HFF-Myc (cell line): ENCODE measurements around the gene ECPAS.
A peak's percentile ranks its signal among the peaks of the same experiment; 100 is the strongest.

Experiments used
- DNase-seq: peaks from one replicate; pipeline ENCODE4 v3.0.0-alpha.2; 2011; ENCODE audit warnings: low read depth; ENCODE audit errors: extremely low read depth
- H3K4me3 ChIP-seq: replicated peaks from 2 replicates; pipeline ENCODE4 v1.5.1; 2011; ENCODE audit warnings: low read depth, mild to moderate bottlenecking, control low read depth, low read length
- TF ChIP-seq, protein P1 (sequence below): IDR thresholded peaks from 2 replicates; pipeline ENCODE4 v1.5.1; 2012; ENCODE audit warnings: mild to moderate bottlenecking, low read depth, low read length, control low read depth; ENCODE audit errors: missing control alignments

ECPAS gene

DNA sequence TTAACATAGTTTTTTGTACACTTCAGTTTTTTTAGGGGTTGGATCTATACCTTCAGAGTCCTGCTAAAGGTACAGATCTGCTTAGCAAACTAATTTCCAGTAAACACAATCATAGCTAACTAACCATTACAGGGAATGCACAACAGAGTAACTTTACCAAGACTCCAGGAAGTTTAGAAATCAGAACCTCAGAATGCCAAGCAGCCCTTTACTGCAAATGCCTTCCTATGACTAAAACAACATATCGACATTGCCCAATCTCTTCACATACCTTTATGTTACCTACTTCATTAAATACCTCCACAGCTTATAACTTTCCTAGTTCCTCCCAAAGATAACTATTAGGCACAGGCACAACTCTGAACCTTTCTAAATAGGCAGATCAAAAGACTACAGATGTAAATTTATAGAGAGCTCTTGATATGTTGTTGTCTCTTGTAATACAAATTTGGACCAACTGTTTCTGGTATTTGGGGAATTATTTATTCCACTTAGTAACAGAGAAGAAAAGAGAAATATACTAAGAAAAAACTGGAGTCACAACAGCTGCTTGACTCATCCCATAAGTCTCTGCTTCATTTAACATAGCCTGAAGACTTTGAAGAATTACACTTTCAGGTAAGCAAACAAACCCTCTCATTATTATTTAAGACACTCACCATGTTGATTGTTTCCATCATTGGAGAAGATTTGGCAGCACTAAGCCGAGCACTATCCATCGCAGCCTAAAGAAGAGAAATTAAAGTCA, 108.2 kb downstream of the ECPAS start:
- DNase-seq: no peak
- TF ChIP-seq, protein P1, sequence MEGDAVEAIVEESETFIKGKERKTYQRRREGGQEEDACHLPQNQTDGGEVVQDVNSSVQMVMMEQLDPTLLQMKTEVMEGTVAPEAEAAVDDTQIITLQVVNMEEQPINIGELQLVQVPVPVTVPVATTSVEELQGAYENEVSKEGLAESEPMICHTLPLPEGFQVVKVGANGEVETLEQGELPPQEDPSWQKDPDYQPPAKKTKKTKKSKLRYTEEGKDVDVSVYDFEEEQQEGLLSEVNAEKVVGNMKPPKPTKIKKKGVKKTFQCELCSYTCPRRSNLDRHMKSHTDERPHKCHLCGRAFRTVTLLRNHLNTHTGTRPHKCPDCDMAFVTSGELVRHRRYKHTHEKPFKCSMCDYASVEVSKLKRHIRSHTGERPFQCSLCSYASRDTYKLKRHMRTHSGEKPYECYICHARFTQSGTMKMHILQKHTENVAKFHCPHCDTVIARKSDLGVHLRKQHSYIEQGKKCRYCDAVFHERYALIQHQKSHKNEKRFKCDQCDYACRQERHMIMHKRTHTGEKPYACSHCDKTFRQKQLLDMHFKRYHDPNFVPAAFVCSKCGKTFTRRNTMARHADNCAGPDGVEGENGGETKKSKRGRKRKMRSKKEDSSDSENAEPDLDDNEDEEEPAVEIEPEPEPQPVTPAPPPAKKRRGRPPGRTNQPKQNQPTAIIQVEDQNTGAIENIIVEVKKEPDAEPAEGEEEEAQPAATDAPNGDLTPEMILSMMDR: no peak
- no peak overlapping the region for H3K4me3 ChIP-seq

DNA sequence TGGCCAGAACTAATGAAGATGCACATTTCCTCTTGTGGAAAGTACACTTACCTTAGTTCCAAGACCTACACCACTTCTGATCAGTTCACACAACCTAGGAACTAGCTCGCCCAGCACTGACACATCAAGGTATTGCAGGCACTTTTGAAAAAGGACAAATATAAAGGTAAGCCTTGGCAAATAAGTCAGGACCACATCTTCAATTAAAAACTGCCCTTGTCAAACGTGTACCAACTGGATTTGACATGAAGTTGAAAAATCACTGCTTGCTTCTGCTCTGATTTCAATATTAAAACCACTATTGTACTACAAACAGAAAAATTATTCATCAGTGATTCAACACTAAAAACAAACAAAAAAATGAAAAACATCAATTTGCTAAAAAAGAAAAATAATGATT, 109.1 kb downstream of the ECPAS start:
- H3K4me3 ChIP-seq: no peak overlapping the region
- no peak for DNase-seq
- TF ChIP-seq, protein P1: no peak

DNA sequence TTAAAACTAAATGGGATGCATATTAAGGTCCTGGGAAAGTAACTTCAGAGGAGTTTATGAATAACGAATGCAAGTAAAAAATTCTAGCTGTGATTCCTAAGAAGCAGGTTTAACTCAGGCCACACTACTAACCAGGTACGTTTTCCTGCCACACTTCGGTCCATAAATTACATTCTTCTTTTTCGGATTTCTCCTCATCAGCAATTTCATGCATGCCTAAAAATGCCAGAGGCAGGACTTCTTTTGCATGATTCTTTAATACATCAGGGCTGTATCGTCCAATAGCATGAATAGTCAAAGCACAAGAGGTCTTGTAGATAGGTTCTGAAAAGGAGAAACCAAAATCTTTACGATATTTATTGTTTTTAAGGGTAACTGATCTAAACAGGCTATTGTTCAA, 111.9 kb downstream of the ECPAS start:
- TF ChIP-seq, protein P1: no peak
- H3K4me3 ChIP-seq: no peak overlapping the region
- DNase-seq: no peak

DNA sequence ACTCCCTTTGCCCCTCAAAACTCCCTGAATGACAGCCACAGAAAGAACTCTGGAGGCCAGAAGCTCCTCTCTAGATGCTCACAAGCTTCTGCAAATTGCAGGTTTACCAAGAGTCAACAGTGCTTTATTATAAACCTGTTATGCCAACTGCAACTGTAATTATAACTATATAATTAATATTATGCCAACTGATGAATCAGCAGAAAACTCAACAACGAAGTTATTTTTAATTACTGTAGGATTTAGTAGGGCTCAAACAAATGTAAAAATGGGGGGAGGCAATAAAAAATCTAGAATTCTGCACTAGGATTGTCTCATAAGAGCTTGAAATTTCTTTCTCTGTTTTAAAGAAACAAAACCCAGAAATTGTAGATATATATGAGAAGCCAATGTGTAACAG, 117.2 kb downstream of the ECPAS start:
- H3K4me3 ChIP-seq: no peak overlapping the region
- TF ChIP-seq, protein P1: no peak
- no peak for DNase-seq

DNA sequence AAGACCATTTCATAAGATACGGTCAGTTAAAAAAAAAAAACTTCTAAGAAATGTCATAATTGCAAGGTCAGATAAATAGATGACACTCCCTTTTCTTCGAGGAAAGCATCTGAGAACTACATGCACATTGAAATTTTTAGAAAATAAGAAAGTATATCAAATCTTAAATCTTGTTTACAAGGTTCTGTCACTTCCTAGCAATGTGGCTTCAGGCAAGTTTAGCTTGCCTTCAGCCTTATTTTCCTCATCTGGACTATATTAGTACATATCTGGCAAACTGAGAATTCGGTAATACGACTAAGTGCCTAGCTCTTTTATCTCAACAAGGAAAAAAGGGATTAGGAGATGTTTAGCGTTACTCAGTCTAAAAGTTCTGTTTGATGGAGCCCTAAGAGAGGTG, 121.7 kb downstream of the ECPAS start:
- TF ChIP-seq, protein P1: no peak
- H3K4me3 ChIP-seq: no peak overlapping the region
- DNase-seq: peak; percentile 30

DNA sequence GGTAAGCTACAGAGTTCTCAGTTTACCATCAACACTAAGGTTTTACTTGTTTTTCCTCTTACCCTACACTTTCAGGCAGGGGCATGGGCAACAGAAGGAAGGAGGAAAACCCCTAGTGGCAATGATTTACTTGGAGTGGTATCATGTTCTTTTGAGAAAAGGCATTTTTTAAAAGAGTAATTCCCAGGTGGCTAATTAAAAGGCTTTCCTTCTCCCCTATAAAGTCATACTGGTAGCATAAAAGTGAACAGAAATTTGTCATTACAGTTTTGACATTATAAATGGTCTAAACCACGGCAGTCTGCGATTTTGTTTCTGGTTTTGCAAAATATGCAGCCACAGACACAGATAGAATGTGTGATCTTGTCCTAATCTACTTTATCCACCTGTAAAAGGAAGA, 123.3 kb downstream of the ECPAS start:
- TF ChIP-seq, protein P1: no peak
- DNase-seq: no peak

More for the DNA sequence above, 123.3 kb downstream of the ECPAS start:
- H3K4me3 ChIP-seq: no peak overlapping the region
